Upper lobe of right lung (tissue), 1 donor: ENCODE measurements around the gene PHF8. TPM values are rescaled to one million over a fixed set of nuclear protein-coding genes. Genes with fewer than 3 reads are reported as not detected.

Experiments used
- ATAC-seq: fragments of 200-7000 bp; cut with Tn5 transposase; one replicate; pipeline ENCODE4 v1.9.1; 2020; ENCODE audit warnings: mild to moderate bottlenecking, moderate library complexity
- DNase-seq: peaks from one replicate; pipeline ENCODE4 v3.0.0-alpha.2; 2020
- H3K27ac ChIP-seq: fragments of 200-600 bp; one replicate; pipeline ENCODE4 v1.8.0; 2022
- H3K27me3 ChIP-seq: fragments of 200-600 bp; one replicate; pipeline ENCODE4 v1.8.0; 2022; ENCODE audit warnings: mild to moderate bottlenecking
- H3K36me3 ChIP-seq: fragments of 200-600 bp; one replicate; pipeline ENCODE4 v1.8.0; 2022
- H3K4me1 ChIP-seq: fragments of 200-600 bp; one replicate; pipeline ENCODE4 v1.8.0; 2022
- H3K4me3 ChIP-seq: fragments of 200-600 bp; one replicate; pipeline ENCODE4 v1.8.0; 2022; ENCODE audit warnings: mild to moderate bottlenecking
- H3K9me3 ChIP-seq: fragments of 200-600 bp; one replicate; pipeline ENCODE4 v1.8.0; 2022
- CTCF ChIP-seq: fragments of 200-600 bp; IDR thresholded peaks from one replicate; pipeline ENCODE4 v1.8.0; 2022; ENCODE audit warnings: antibody characterized with exemption
- intact Hi-C: fragments of 100-400 bp; cut with DNase I; formaldehyde crosslinking; loops from one replicate; pipeline ENCODE4 v1.11.0; 2022
- total RNA-seq: library from RNA; stranded (reverse); fragmentation: NEBNext Ultra II Directional; extraction: Animal tissue kit (Norgen Biotek cat#: 25700); gene quantifications from one replicate; pipeline ENCODE4 v1.2.1, GENCODE V29; 2021
- donor health status: DM: no; HTN: yes; CAD: no; lungs with severe emphysema.

The PHF8 gene
- total RNA-seq, 1 donor from 2014 or later = 28.5 TPM

GRCh38 chrX:53990171-53990570 is 54.1 kb downstream of the PHF8 start:
- DNase-seq = no peak
- H3K4me1 ChIP-seq = no peaks in the 10 kb centered on the region
- intact Hi-C loops = no loop called here
- H3K27me3 ChIP-seq = no peaks in the 10 kb centered on the region
- H3K27ac ChIP-seq = no peak overlapping the region
- no peak for TF ChIP-seq CTCF
- H3K9me3 ChIP-seq = no peaks in the 10 kb centered on the region
- H3K36me3 ChIP-seq = peaks cover 27% of the 10 kb centered on the region
- H3K4me3 ChIP-seq = no peak overlapping the region
- no peak for ATAC-seq

- Histone ChIP-seq H3K4me3 (no peak overlapping the region), H3K4me1 (no peaks in the 10 kb centered on the region), H3K36me3 (peaks cover 21% of the 10 kb centered on the region), H3K9me3 (no peaks in the 10 kb centered on the region), H3K27me3 (no peaks in the 10 kb centered on the region), H3K27ac (no peak overlapping the region)
- DNase-seq = no peak
- intact Hi-C loops = no loop called here
- ATAC-seq = no peak
- no peak for TF ChIP-seq CTCF
Measured at GRCh38 chrX:53984895-53985294, 59.4 kb downstream of the PHF8 start.

- H3K4me3 ChIP-seq = no peak overlapping the region
- intact Hi-C loops = no loop called here
- ATAC-seq = no peak
- no peak for TF ChIP-seq CTCF
- DNase-seq = no peak
- no peaks in the 10 kb centered on the region for H3K4me1 ChIP-seq
- H3K27ac ChIP-seq = no peak overlapping the region
- no peaks in the 10 kb centered on the region for H3K9me3 ChIP-seq
- no peaks in the 10 kb centered on the region for H3K27me3 ChIP-seq
- peaks cover 10% of the 10 kb centered on the region for H3K36me3 ChIP-seq
Measured at GRCh38 chrX:53974529-53974928, 69.7 kb downstream of the PHF8 start.

- DNase-seq (no peak), ATAC-seq (no peak)
- no peaks in the 10 kb centered on the region for H3K4me1 ChIP-seq
- no peaks in the 10 kb centered on the region for H3K27me3 ChIP-seq
- H3K36me3 ChIP-seq = peaks cover 7% of the 10 kb centered on the region
- H3K27ac ChIP-seq = no peak overlapping the region
- intact Hi-C loops = no loop called here
- no peak overlapping the region for H3K4me3 ChIP-seq
- no peak for TF ChIP-seq CTCF
- no peaks in the 10 kb centered on the region for H3K9me3 ChIP-seq
Measured at GRCh38 chrX:53969540-53969939, 74.7 kb downstream of the PHF8 start.

- ATAC-seq (no peak), DNase-seq (no peak)
- H3K27me3 ChIP-seq = no peaks in the 10 kb centered on the region
- intact Hi-C loops = no loop called here
- peaks cover 4% of the 10 kb centered on the region for H3K36me3 ChIP-seq
- no peak overlapping the region for H3K4me3 ChIP-seq
- TF ChIP-seq CTCF = no peak
- H3K9me3 ChIP-seq = no peaks in the 10 kb centered on the region
- no peaks in the 10 kb centered on the region for H3K4me1 ChIP-seq
- H3K27ac ChIP-seq = no peak overlapping the region
Measured at GRCh38 chrX:53950130-53950733, 94.0 kb downstream of the PHF8 start.

GRCh38 chrX:53940180-53940579 is 104.1 kb downstream of the PHF8 start:
- DNase-seq = no peak
- H3K36me3 ChIP-seq = peaks cover 37% of the 10 kb centered on the region
- ATAC-seq = no peak
- no peak overlapping the region for H3K27ac ChIP-seq
- no peaks in the 10 kb centered on the region for H3K4me1 ChIP-seq
- H3K9me3 ChIP-seq = no peaks in the 10 kb centered on the region
- TF ChIP-seq CTCF = no peak
- intact Hi-C loops = no loop called here
- H3K27me3 ChIP-seq = no peaks in the 10 kb centered on the region
- no peak overlapping the region for H3K4me3 ChIP-seq
